ENCODE measurements around the gene PLPP4.

PLPP4 gene

GRCh38 chr10:120483651-120484301 lies 26.7 kb downstream of the PLPP4 start:
- no peak for TF ChIP-seq ZFX (IDR thresholded peaks at IDR 0.05; ENCODE audit: borderline replicate concordance)
- no peak for TF ChIP-seq CTCF (IDR thresholded peaks at IDR 0.05)
- no peak overlapping the region for H3K27ac ChIP-seq

- TF ChIP-seq ZFX (IDR thresholded peaks at IDR 0.05; ENCODE audit: borderline replicate concordance) (no peak), CTCF (IDR thresholded peaks at IDR 0.05) (no peak)
- no peak overlapping the region for H3K27ac ChIP-seq
Observed at GRCh38 chr10:120485946-120486345, 28.9 kb downstream of the PLPP4 start.

GRCh38 chr10:120486671-120487205 lies 29.7 kb downstream of the PLPP4 start:
- TF ChIP-seq ZFX (IDR thresholded peaks at IDR 0.05; ENCODE audit: borderline replicate concordance) = no peak
- TF ChIP-seq CTCF (IDR thresholded peaks at IDR 0.05) = no peak
- H3K27ac ChIP-seq = no peak overlapping the region

GRCh38 chr10:120490288-120490687 lies 33.3 kb downstream of the PLPP4 start:
- TF ChIP-seq ZFX (IDR thresholded peaks at IDR 0.05; ENCODE audit: borderline replicate concordance) (no peak), CTCF (IDR thresholded peaks at IDR 0.05) (no peak)
- no peak overlapping the region for H3K27ac ChIP-seq

GRCh38 chr10:120492346-120492745 lies 35.3 kb downstream of the PLPP4 start:
- TF ChIP-seq CTCF (IDR thresholded peaks at IDR 0.05) (no peak), ZFX (IDR thresholded peaks at IDR 0.05; ENCODE audit: borderline replicate concordance) (no peak)
- no peak overlapping the region for H3K27ac ChIP-seq

GRCh38 chr10:120493411-120494312 lies 36.6 kb downstream of the PLPP4 start:
- no peak overlapping the region for H3K27ac ChIP-seq
- no peak for TF ChIP-seq ZFX (IDR thresholded peaks at IDR 0.05; ENCODE audit: borderline replicate concordance)
- TF ChIP-seq CTCF (IDR thresholded peaks at IDR 0.05) = no peak

GRCh38 chr10:120494313-120494710 lies 37.3 kb downstream of the PLPP4 start:
- TF ChIP-seq CTCF (IDR thresholded peaks at IDR 0.05) (no peak), ZFX (IDR thresholded peaks at IDR 0.05; ENCODE audit: borderline replicate concordance) (no peak)
- no peak overlapping the region for H3K27ac ChIP-seq
